Measurements from ENCODE around the gene HLA-C. TPM values are rescaled to one million over a fixed set of nuclear protein-coding genes. Genes with fewer than 3 reads are reported as not detected.
A peak's percentile ranks its signal among the peaks of the same experiment; 100 is the strongest.
"Not testable (repeated sequence)": the region's sequence is repeated elsewhere in the genome, so short reads cannot be mapped to it uniquely, and the experiment has no call there.

HLA-C gene
- total and polyA plus RNA-seq, 2 donors (not counting 3 experiments of a cell fraction or from before 2014, with no cell fraction given): 109 to 287 TPM

DNA sequence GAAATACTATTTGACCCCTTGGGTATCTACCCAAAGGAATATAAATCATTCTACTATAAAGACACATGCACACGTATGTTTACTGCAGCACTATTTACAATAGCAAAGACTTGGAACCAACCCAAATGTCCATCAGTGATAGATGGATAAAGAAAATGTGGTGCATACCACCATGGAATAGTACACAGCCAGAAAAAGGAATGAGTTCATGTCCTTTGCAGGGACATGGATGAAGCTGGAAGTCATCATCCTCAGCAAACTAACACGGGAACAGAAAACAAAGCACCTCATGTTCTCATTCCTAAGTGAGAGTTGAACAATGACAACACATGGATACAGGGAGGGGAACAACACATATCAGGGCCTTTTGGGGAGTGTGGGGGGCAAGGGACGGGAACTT is 7.8 kb upstream of the HLA-C start:
- FAIRE-seq; H4K20me1 ChIP-seq (replicated peaks; ENCODE audit: control insufficient read depth, extremely low read depth, insufficient read depth, low read length); dilution Hi-C loops (cut with MboI; ENCODE audit: extremely low pct_ligation_motif_present, low sequenced_read_pairs): not testable (repeated sequence)

DNA sequence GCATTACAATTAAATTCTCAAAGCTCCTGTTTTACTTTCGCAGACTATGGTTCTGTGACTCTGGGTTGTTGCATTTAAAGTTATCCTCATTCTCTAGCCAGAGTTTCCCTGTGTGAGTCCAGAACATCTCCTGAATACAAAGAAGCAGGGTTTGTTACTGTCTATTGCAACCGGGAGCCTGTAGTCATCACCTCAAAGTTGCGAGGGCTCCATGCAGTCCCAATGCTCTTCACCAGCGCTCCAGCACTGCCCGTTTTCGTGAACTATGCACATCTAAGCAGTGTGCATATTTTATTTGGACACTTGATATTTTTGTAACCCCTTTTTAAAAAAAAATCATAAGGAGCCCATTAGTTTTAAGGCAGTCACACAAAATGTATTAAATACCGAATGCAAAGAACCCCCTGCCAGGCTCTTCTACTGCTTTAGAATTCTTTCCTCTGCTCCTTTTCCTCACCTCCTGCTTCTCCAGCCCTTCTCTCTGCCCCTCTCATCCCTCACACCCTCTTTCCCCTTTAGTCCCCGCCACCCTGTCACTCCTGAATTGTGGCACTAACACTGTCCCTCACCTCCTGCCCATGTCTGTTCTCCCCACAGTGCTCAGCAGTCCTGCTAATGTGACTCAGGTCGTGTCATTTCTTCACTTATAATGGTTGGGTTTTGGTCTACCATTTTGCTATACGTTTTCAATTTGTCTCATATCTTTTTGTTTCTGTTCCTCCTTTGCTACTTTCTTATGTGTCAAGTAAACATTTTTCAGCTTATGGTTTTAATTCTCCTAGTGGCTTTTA is 1.1 kb upstream of the HLA-C start:
- ChIA-PET POLR2A (no interaction called here), CTCF (interaction anchor here (0.5 to 1.1 kb wide), 3 partner anchors 38 to 94 kb away, joined by 3 to 4 read pairs (median 3); no protein-coding TSS in a partner anchor)
- Histone ChIP-seq H4K20me1 (replicated peaks; ENCODE audit: control insufficient read depth, extremely low read depth, insufficient read depth, low read length) (no peaks in the 10 kb centered on the region), H3K9me1 (replicated peaks; ENCODE audit: control insufficient read depth, extremely low read depth, insufficient read depth, low read length) (no peaks in the 10 kb centered on the region), H3K79me2 (ENCODE audit: control insufficient read depth, insufficient read depth, low read length) (peaks cover 5% of the 10 kb centered on the region), H3K9me3 (replicated peaks; ENCODE audit: control insufficient read depth, insufficient read depth, low read length) (no peaks in the 10 kb centered on the region), H2AFZ (ENCODE audit: low read depth, low read length) (peak overlapping the region; percentile 99), H3K4me2 (ENCODE audit: insufficient read depth, low read length) (peak overlapping the region; percentile 82), H3K9ac (replicated peaks; ENCODE audit: extremely low read depth, insufficient read depth, low read length) (no peak overlapping the region), H3K4me3 (replicated peaks in 1 of 3; ENCODE audit: insufficient read depth in 1 of 3, low read depth in 1 of 3, low read length in 3 of 3) (no peak overlapping the region), H3K4me1 (ENCODE audit: control insufficient read depth, extremely low read depth, insufficient read depth, low read length) (peaks cover 4% of the 10 kb centered on the region), H3K36me3 (ENCODE audit: control insufficient read depth in 2 of 2, extremely low read depth in 1 of 2, insufficient read depth in 2 of 2, low read length in 2 of 2) (peaks cover 0 to 3% of the 10 kb centered on the region in 2 experiments), H3K27ac (ENCODE audit: insufficient read depth, low read depth, low read length) (no peak overlapping the region), H3K27me3 (ENCODE audit: control insufficient read depth in 2 of 2, insufficient read depth in 2 of 2, low read length in 2 of 2) (peaks cover 13 to 30% of the 10 kb centered on the region in 2 experiments)
- BruUV-seq (replicated peaks): no TSS peak
- dilution Hi-C loops (cut with MboI; ENCODE audit: extremely low pct_ligation_motif_present, low sequenced_read_pairs) (no loop called here), intact Hi-C loops (cut with micrococcal nuclease) (loop anchor here (2.0 kb wide), 1 partner anchor 76 kb away; no protein-coding TSS in a partner anchor)
- TF ChIP-seq JUN (IDR thresholded peaks at IDR 0.05; ENCODE audit: borderline replicate concordance, insufficient read depth, insufficient read length, low read depth) (no peak), POLR2AphosphoS5 (IDR thresholded peaks at IDR 0.05; ENCODE audit: insufficient read depth, low read depth, low read length) (no peak), POLR2A (IDR thresholded peaks at IDR 0.05; ENCODE audit: low read depth, low read length) (no peak), MYC (IDR thresholded peaks at IDR 0.05; ENCODE audit: low read depth, low read length) (no peak), GATA2 (IDR thresholded peaks at IDR 0.05; ENCODE audit: insufficient read depth, insufficient read length, low read depth, low read length) (no peak), EZH2 (IDR thresholded peaks at IDR 0.05; ENCODE audit: borderline replicate concordance, low read depth, low read length, severe bottlenecking) (no peak), FOS (IDR thresholded peaks at IDR 0.05; ENCODE audit: borderline replicate concordance, insufficient read depth, low read length) (no peak)
- TF ChIP-seq, protein P1, sequence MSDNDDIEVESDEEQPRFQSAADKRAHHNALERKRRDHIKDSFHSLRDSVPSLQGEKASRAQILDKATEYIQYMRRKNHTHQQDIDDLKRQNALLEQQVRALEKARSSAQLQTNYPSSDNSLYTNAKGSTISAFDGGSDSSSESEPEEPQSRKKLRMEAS (IDR thresholded peaks at IDR 0.05; ENCODE audit: insufficient read depth, insufficient read length): no peak
- TF ChIP-seq, protein P2, sequence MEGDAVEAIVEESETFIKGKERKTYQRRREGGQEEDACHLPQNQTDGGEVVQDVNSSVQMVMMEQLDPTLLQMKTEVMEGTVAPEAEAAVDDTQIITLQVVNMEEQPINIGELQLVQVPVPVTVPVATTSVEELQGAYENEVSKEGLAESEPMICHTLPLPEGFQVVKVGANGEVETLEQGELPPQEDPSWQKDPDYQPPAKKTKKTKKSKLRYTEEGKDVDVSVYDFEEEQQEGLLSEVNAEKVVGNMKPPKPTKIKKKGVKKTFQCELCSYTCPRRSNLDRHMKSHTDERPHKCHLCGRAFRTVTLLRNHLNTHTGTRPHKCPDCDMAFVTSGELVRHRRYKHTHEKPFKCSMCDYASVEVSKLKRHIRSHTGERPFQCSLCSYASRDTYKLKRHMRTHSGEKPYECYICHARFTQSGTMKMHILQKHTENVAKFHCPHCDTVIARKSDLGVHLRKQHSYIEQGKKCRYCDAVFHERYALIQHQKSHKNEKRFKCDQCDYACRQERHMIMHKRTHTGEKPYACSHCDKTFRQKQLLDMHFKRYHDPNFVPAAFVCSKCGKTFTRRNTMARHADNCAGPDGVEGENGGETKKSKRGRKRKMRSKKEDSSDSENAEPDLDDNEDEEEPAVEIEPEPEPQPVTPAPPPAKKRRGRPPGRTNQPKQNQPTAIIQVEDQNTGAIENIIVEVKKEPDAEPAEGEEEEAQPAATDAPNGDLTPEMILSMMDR (IDR thresholded peaks at IDR 0.05; ENCODE audit: extremely low read depth in 1 of 2, insufficient read depth in 1 of 2, low read depth in 1 of 2, low read length in 2 of 2): no peak
- no peak for DNase-seq (ENCODE audit: low read depth, low spot score)
- FAIRE-seq: peak; percentile 64

More for the DNA sequence above, 7.8 kb upstream of the HLA-C start:
- CTCF ChIA-PET; H3K9me3 ChIP-seq (replicated peaks; ENCODE audit: control insufficient read depth, insufficient read depth, low read length); H2AFZ ChIP-seq (ENCODE audit: low read depth, low read length); H3K4me1 ChIP-seq (ENCODE audit: control insufficient read depth, extremely low read depth, insufficient read depth, low read length); H3K4me3 ChIP-seq (replicated peaks in 1 of 3; ENCODE audit: insufficient read depth in 1 of 3, low read depth in 1 of 3, low read length in 3 of 3); POLR2A ChIA-PET; H3K9ac ChIP-seq (replicated peaks; ENCODE audit: extremely low read depth, insufficient read depth, low read length); H3K36me3 ChIP-seq (ENCODE audit: control insufficient read depth in 2 of 2, extremely low read depth in 1 of 2, insufficient read depth in 2 of 2, low read length in 2 of 2); DNase-seq (ENCODE audit: low read depth, low spot score); H3K79me2 ChIP-seq (ENCODE audit: control insufficient read depth, insufficient read depth, low read length); H3K9me1 ChIP-seq (replicated peaks; ENCODE audit: control insufficient read depth, extremely low read depth, insufficient read depth, low read length); BruUV-seq (replicated peaks); H3K4me2 ChIP-seq (ENCODE audit: insufficient read depth, low read length); intact Hi-C loops (cut with micrococcal nuclease); H3K27ac ChIP-seq (ENCODE audit: insufficient read depth, low read depth, low read length): not testable (repeated sequence)
- peaks cover 16 to 20% of the 10 kb centered on the region in 2 experiments for H3K27me3 ChIP-seq (ENCODE audit: control insufficient read depth in 2 of 2, insufficient read depth in 2 of 2, low read length in 2 of 2)

Measured in endothelial cell of umbilical vein (primary cell).